Thoracic aorta (tissue), 2 donors: Measurements from ENCODE around the gene DNAH10. TPM values are rescaled to one million over a fixed set of nuclear protein-coding genes. Genes with fewer than 3 reads are reported as not detected.
"Not testable (repeated sequence)": the region's sequence is repeated elsewhere in the genome, so short reads cannot be mapped to it uniquely, and the experiment has no call there.

Experiments used
- ATAC-seq: fragments of 150-250 bp; one replicate; pipeline ENCODE4 v1.8.0; 2017; ENCODE audit warnings: low read depth; ENCODE audit not compliant: insufficient number of reproducible peaks, low FRiP score
- DNase-seq: peaks from one replicate; pipeline ENCODE4 v3.0.0-alpha.2; 2020; ENCODE audit warnings: low spot score
- H3K27ac ChIP-seq, 2 donors: fragments of 200-600 bp; sonication (generic); 1 replicate in 1 of 2; 2 replicates in 1 of 2; pipeline ENCODE4 v1.5.1; 2016; ENCODE audit warnings: mild to moderate bottlenecking in 2 of 2, moderate library complexity in 2 of 2
- H3K27me3 ChIP-seq: fragments of 200-600 bp; sonication (generic); replicated peaks from 2 replicates; pipeline ENCODE4 v1.6.0; 2016; ENCODE audit warnings: mild to moderate bottlenecking; ENCODE audit not compliant: insufficient read depth
- H3K36me3 ChIP-seq: fragments of 200-600 bp; sonication (generic); one replicate; pipeline ENCODE4 v1.5.1; 2016
- H3K4me1 ChIP-seq, 2 donors: fragments of 200-600 bp; sonication (generic); 1 replicate in 1 of 2; 2 replicates in 1 of 2; pipeline versions ENCODE4 v1.5.1 to v1.6.0; 2016; ENCODE audit warnings: low read depth in 2 of 2, mild to moderate bottlenecking in 1 of 2; ENCODE audit not compliant: control insufficient read depth in 1 of 2
- H3K4me3 ChIP-seq: fragments of 200-600 bp; sonication (generic); 2 replicates; pipeline ENCODE4 v1.5.1; 2016; ENCODE audit warnings: mild to moderate bottlenecking
- H3K9me3 ChIP-seq: fragments of 200-600 bp; sonication (generic); 2 replicates; pipeline ENCODE4 v1.5.1; 2016
- CTCF ChIP-seq: fragments of 200-600 bp; sonication (generic); IDR thresholded peaks from one replicate; pipeline ENCODE4 v1.5.1; 2019; ENCODE audit warnings: antibody characterized with exemption
- total RNA-seq, 2 donors: library from RNA; depleted of rRNA; stranded (reverse); fragments of >200 nt; gene quantifications; one replicate each; pipeline versions ENCODE4 v1.1.0 to v1.2.3, GENCODE V29; 2016

Gene DNAH10
- total RNA-seq, 2 donors from 2014 or later: under 0.01 to 0.14 TPM

- ATAC-seq (no peak), DNase-seq (no peak)
- no peaks in the 10 kb centered on the region for H3K27me3 ChIP-seq
- no peak overlapping the region for H3K27ac ChIP-seq
- no peaks in the 10 kb centered on the region for H3K4me1 ChIP-seq
- no peaks in the 10 kb centered on the region for H3K9me3 ChIP-seq
- H3K36me3 ChIP-seq: no peaks in the 10 kb centered on the region
- TF ChIP-seq CTCF: no peak
- no peak overlapping the region for H3K4me3 ChIP-seq
These were observed 147.0 kb downstream of the DNAH10 start for GRCh38 chr12:123908884-123909725.

- no peaks in the 10 kb centered on the region for H3K9me3 ChIP-seq
- DNase-seq (no peak), ATAC-seq (no peak)
- H3K36me3 ChIP-seq: no peaks in the 10 kb centered on the region
- H3K27ac ChIP-seq: no peak overlapping the region
- H3K4me3 ChIP-seq: no peak overlapping the region
- TF ChIP-seq CTCF: no peak
- H3K27me3 ChIP-seq: no peaks in the 10 kb centered on the region
- H3K4me1 ChIP-seq: no peaks in the 10 kb centered on the region
These were observed 148.0 kb downstream of the DNAH10 start for GRCh38 chr12:123910057-123910456.

- DNase-seq: no peak
- no peak for TF ChIP-seq CTCF
These were observed 148.7 kb downstream of the DNAH10 start for GRCh38 chr12:123910761-123911193.

GRCh38 chr12:123911672-123912409, 149.7 kb downstream of the DNAH10 start:
- H3K27ac ChIP-seq, H3K4me1 ChIP-seq, H3K9me3 ChIP-seq, ATAC-seq, H3K36me3 ChIP-seq, H3K4me3 ChIP-seq, H3K27me3 ChIP-seq, DNase-seq: not testable (repeated sequence)

More at GRCh38 chr12:123910761-123911193, 148.7 kb downstream of the DNAH10 start:
- Histone ChIP-seq H3K4me1 (no peaks in the 10 kb centered on the region), H3K9me3 (no peaks in the 10 kb centered on the region), H3K36me3 (no peaks in the 10 kb centered on the region), H3K27me3 (no peaks in the 10 kb centered on the region), H3K27ac (no peak overlapping the region), H3K4me3 (no peak overlapping the region)
- ATAC-seq: no peak

GRCh38 chr12:123912415-123913380, 150.6 kb downstream of the DNAH10 start:
- Histone ChIP-seq H3K4me1 (no peaks in the 10 kb centered on the region), H3K36me3 (no peaks in the 10 kb centered on the region), H3K4me3 (no peak overlapping the region), H3K27ac (no peak overlapping the region), H3K27me3 (no peaks in the 10 kb centered on the region), H3K9me3 (no peaks in the 10 kb centered on the region)
- TF ChIP-seq CTCF: no peak
- DNase-seq (no peak), ATAC-seq (no peak)
